GM18507 (cell line): Measurements from ENCODE around the gene EEF1AKMT3.

Experiments used
- DNase-seq: peaks from one replicate; pipeline ENCODE4 v3.0.0; 2011; ENCODE audit warnings: low read depth; ENCODE audit not compliant: insufficient read length; ENCODE audit errors: extremely low spot score
- FAIRE-seq: peaks from 2 replicates; lab custom pipeline; 2011; peaks lifted over from hg19 to GRCh38; lab: Jason Lieb, UNC

Gene EEF1AKMT3

GRCh38 chr12:57826400-57826799 lies 54.0 kb downstream of the EEF1AKMT3 start:
- DNase-seq = no peak
- no peak for FAIRE-seq

GRCh38 chr12:57826966-57827365 lies 54.6 kb downstream of the EEF1AKMT3 start:
- FAIRE-seq (peak; percentile 68), DNase-seq (no peak)

- DNase-seq (no peak), FAIRE-seq (no peak)
These were observed 56.8 kb downstream of the EEF1AKMT3 start for GRCh38 chr12:57829025-57829777.

GRCh38 chr12:57830393-57830792 lies 58.0 kb downstream of the EEF1AKMT3 start:
- no peak for FAIRE-seq
- DNase-seq = no peak
